Stimulated activated CD4-positive, alpha-beta T cell treated with anti-CD3 and anti-CD28 coated beads, Interleukin-4, amount 100 ng/mL, for 4 hours (primary cell): ENCODE measurements around the gene LRFN3.
"Not testable (repeated sequence)": the region's sequence is repeated elsewhere in the genome, so short reads cannot be mapped to it uniquely, and the experiment has no call there.

Experiments
- DNase-seq, 2 experiments: peaks; one replicate each; pipeline ENCODE4 v3.0.0-alpha.2; 2020

The LRFN3 gene

DNA sequence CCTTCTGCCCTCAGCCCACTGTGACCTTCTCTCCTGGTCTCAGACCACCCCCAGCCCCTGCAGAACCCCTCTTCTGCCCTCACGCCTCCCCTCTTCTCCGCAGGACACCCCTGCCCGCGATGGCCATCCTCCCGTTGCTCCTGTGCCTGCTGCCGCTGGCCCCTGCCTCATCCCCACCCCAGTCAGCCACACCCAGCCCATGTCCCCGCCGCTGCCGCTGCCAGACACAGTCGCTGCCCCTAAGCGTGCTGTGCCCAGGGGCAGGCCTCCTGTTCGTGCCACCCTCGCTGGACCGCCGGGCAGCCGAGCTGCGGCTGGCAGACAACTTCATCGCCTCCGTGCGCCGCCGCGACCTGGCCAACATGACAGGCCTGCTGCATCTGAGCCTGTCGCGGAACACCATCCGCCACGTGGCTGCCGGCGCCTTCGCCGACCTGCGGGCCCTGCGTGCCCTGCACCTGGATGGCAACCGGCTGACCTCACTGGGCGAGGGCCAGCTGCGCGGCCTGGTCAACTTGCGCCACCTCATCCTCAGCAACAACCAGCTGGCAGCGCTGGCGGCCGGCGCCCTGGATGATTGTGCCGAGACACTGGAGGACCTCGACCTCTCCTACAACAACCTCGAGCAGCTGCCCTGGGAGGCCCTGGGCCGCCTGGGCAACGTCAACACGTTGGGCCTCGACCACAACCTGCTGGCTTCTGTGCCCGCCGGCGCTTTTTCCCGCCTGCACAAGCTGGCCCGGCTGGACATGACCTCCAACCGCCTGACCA lies 3.3 kb downstream of the LRFN3 start:
- DNase-seq = no peak

- no peak for DNase-seq
Observed at GRCh38 chr19:35940078-35940775, 4.1 kb downstream of the LRFN3 start.

GRCh38 chr19:35940839-35941238 lies 4.7 kb downstream of the LRFN3 start:
- DNase-seq = no peak

- DNase-seq = no peak
Observed at GRCh38 chr19:35942235-35942634, 6.1 kb downstream of the LRFN3 start.

DNA sequence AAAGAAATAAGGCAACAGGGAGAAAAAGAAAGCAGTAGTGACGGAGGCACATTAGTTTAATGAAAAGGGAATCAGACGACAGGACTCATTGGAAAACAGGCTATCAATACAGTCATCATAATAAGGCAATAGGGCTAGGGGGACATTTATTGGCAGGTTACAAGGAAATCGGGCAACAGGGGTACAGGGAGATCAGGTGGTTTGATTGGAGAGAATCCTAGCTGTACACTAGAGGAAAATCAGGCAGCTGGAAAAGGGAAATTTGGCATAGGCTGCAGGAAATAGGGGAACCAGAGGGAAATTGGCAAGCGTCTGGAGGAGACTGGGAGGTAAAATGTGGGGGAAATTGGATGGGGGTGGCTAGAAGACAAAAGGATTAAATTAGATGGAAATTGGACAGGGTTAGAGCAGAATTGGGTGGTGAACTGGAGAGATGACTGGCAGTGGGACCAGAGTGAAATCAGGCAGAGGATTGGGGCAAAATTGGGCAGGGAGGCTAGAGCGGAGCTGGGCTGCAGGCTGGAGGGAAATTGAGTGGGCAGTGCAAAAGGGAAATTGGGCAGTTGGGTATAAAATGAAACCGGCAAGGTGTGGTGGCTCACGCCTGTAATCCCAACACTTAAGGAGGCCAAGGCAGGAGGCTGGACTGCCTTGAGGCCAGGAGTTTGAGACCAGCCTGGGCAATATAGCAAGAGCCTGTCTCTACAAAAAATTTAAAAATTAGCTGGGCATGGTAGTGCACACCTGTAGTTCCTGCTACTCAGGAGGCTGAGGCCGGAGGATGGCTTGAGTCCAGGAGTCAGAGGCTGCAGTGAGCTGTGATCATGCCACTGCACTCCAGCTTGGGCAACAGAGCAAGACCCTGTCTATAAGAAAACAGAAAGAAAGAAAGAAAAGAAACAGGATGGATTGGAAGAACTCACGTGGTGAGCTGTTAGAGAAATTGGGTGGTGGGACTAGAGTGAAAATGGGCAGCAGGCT lies 7.4 kb downstream of the LRFN3 start:
- DNase-seq = no peak

DNA sequence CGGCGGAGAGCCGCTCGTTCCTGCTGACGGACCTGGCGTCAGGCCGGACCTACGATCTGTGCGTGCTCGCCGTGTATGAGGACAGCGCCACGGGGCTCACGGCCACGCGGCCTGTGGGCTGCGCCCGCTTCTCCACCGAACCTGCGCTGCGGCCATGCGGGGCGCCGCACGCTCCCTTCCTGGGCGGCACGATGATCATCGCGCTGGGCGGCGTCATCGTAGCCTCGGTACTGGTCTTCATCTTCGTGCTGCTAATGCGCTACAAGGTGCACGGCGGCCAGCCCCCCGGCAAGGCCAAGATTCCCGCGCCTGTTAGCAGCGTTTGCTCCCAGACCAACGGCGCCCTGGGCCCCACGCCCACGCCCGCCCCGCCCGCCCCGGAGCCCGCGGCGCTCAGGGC lies 8.4 kb downstream of the LRFN3 start:
- no peak for DNase-seq

GRCh38 chr19:35945121-35945790 lies 9.1 kb downstream of the LRFN3 start:
- no peak for DNase-seq

DNA sequence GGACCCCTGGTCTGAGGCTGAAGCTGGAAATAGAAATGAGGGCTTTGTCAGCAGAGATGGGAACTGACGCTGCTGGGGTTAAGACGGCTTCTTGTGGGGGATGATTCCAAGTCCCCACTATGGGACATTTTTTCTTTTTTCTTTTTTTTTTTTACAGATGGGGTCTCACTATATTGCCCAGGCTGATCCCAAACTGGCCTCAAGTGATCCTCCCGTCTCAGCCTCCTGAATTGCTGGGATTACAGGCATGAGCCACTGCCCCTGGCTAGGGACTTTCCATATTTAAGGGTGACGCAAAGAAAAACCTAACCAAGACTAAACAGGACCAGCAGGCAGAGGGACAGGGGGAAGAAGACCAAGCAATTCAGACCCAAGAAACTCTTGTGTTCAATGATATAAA lies 10.0 kb downstream of the LRFN3 start:
- DNase-seq = no peak

DNA sequence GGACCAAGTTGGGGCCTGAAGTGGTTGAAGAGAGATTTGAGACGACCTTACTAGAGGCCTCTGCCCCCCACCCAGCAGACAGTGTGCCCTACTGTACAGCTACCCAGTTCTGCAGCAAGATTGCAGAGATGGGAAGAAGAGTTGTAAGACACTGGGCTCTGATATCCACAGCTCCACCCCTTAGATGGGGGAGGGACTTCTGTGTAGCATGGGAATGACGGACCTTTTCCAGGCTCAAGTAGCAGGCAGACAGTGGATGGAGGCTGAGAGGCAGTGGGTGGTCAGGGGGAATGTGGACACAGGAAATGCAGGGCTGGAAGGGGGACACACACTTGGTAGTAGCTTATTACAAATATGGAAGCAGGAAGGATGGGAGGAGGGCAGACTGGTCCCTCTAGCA lies 13.0 kb downstream of the LRFN3 start:
- DNase-seq = no peak

DNA sequence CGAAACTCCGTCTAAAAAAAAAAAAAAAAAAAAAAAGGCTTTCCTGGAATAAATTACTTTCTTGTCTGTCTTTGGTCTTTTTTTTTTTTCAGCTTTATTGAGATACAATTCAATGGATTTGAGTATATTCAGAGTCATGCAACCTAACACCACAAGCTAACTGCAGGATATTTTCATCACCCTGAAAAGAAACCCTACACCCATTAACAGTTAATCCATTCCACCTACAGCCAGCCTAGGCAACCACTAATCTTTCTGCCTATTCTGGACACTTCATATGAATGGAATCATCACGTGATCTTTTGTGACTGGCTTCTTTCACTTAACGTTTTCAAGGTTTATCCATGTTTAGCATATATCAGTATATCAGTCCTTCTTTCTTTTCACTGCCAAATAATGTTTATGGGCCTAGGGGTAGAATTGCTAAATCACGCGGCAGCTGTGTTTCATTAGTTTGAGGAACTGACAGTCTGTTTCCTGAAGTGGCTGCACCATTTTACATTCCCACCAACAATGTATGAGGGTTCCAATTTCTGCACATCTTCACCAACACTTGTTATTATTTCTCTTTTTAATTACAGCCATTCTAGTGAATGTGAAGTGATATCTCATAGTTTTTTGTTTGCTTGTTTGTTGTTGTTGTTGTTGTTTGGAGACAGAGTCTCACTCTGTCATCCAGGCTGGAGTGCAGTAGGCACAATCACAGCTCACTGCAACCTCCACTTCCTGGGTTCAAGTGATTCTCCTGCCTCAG lies 19.9 kb downstream of the LRFN3 start:
- DNase-seq = no peak

- DNase-seq = not testable (repeated sequence)
Observed at GRCh38 chr19:35957411-35957810, 21.2 kb downstream of the LRFN3 start.

DNA sequence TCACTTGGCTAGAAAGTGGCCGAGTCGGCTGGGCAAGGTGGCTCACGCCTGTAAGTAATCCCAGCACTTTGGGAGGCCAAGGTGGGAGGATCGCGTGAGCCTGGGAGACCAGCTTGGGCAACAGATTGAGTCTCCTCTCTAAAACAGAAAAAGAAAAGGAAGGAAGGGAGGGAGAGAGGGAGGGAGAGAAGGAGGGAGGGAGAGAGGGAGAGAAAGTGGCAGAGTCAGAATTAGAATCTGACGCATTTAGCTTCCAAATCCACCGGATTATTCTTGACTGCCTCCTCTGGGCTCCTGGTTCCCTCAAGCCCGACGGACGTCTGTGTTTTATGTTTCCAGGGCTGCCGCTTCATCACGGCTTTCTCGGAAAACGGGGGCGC lies 22.5 kb downstream of the LRFN3 start:
- DNase-seq = no peak

DNA sequence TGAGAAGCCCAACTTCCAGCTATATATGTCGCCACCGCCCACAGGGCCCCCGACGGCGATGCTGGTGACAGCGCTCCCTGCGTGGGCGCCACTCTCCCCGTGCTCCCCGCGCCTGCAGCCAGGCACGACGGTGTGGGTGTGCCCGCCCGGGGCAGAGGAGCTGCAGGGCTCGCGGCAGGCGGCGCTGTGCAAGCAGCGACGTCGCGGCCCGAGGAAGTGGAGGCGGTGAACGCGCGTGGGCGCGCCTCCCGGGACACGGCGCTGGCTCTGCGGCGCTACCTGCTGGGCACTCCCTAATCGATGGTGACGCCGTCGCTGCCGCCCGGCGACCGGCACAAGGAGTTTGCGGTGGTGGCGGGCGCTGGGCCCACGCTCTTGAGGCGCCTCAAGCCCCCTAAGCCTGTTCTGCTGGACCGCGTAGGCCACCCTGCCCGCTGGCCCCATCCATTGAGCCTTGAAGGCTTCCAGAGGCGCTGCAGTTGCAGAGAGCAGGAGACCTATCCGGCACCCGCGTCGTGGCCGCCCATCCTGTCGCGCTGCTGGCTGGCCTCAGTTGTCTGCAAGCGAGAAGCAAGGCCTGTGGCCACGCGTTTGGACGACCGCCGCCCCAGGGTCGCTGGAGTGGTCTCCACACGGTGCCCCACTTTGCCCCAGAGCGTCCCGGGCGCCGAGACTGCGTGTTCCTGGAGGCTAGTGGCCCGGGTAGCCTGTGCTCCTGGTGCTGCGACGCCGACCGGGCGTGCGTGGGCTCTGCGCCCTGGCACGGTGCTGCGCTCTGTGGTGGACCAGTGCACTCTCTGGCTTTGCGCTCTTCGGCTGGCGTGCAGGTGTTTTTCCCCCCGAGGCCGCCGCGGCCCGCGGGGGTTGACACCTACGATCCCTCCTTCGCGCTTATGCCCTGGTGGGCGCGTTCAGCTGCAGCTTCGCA lies 23.1 kb downstream of the LRFN3 start:
- peak; percentile 75 to 97 for DNase-seq

- no peak for DNase-seq
Observed at GRCh38 chr19:35959968-35960320, 23.8 kb downstream of the LRFN3 start.

- DNase-seq = no peak
Observed at GRCh38 chr19:35960432-35960972, 24.3 kb downstream of the LRFN3 start.

DNA sequence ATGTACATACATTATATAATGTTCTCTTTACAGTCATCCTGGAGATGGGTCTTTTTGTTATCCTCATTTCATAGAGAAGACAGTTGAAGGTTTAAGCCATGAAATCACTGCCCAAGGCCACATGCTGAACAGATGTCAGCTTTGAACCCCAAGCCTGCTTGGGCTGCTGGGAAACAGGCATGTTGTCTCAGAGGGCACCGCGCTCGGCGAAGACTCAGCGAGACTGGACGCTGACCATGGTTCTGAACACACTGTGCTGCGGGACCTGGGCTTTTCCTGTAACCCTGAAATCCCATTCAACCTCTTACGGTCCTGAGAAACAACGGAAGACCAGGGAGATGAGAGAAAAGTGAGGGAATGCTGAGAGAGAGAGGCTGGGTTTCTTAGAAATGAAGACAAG lies 27.3 kb downstream of the LRFN3 start:
- DNase-seq = peak in 1 of 2 experiments; percentile 33

GRCh38 chr19:35966771-35967170 lies 30.6 kb downstream of the LRFN3 start:
- no peak for DNase-seq

DNA sequence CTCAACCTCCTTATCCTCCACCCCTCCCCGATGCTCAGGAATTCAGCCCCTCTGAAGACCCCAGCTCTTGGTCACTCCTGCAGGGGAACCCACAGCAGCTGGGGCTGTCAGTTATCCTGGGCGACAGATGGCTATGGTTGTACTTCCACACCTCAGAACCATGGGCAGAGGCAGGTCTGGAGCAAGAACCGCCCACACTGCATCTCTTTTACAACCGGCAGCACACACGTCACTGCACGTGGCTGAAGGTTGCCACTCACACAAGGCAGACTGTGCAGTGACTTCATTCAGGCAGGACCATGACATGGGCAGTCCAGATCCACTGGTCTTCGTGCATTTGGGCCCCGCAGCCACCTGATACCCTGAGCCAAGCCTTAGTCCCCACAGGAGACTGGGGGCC lies 37.3 kb downstream of the LRFN3 start:
- no peak for DNase-seq

DNA sequence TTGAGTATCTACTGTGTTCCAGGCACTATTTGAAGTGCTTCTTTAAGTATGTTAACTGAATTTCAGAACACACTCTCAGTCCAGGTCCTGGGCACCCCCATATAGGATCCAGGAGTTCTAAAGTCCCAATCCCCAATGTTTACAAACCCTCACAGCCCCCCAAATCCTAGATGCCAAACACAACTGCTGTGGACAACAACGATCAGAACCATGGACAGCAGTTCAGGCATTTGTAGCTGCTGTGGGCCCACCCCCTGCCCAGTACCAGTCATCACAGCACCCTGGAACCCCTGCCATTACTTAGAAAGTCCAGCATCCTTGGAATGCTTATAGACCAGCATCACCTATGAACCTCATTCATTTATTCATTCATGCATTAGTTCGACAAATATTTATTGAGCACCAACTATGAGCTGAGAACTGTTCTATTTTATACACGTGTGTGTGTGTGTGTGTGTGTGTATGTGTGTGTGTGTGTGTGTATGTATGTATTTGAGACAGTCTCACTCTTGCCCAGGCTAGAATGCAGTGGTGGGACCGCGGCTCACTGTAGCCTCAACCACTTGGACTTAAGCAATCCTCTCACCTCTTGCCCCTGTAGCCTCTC lies 39.5 kb downstream of the LRFN3 start:
- no peak for DNase-seq
